Brain pericyte (primary cell): ENCODE results near the gene TNPO1.
"Not testable (repeated sequence)": the region's sequence is repeated elsewhere in the genome, so short reads cannot be mapped to it uniquely, and the experiment has no call there.

Source experiments
- DNase-seq: peaks from one replicate; pipeline ENCODE4 v3.0.0-alpha.2; 2012; ENCODE audit warnings: low read depth, low spot score

Gene TNPO1

GRCh38 chr5:72816284-72817075, at the start of gene TNPO1:
Gene TNPO1, plus strand, starts transcription at chr5:72816661. Its CDS starts 77 bp downstream, at chr5:72816738.
- peak; percentile 87 for DNase-seq

GRCh38 chr5:72767289-72768010, 49.0 kb upstream of the TNPO1 start:
- peak; percentile 20 for DNase-seq

- DNase-seq: no peak
Observed at GRCh38 chr5:72770266-72770665, 46.2 kb upstream of the TNPO1 start.

- no peak for DNase-seq
Observed at GRCh38 chr5:72776684-72777083, 39.8 kb upstream of the TNPO1 start.

GRCh38 chr5:72779520-72779919, 36.9 kb upstream of the TNPO1 start:
- no peak for DNase-seq

GRCh38 chr5:72783354-72783753, 33.1 kb upstream of the TNPO1 start:
- no peak for DNase-seq

- no peak for DNase-seq
Observed at GRCh38 chr5:72784129-72784528, 32.3 kb upstream of the TNPO1 start.

GRCh38 chr5:72785801-72786200, 30.7 kb upstream of the TNPO1 start:
- DNase-seq: no peak

- DNase-seq: no peak
Observed at GRCh38 chr5:72786676-72787075, 29.8 kb upstream of the TNPO1 start.

GRCh38 chr5:72788866-72789505, 27.5 kb upstream of the TNPO1 start:
- DNase-seq: no peak

GRCh38 chr5:72790186-72790585, 26.3 kb upstream of the TNPO1 start:
- DNase-seq: no peak

- DNase-seq: not testable (repeated sequence)
Observed at GRCh38 chr5:72792662-72793061, 23.8 kb upstream of the TNPO1 start.

- DNase-seq: no peak
Observed at GRCh38 chr5:72796001-72796400, 20.5 kb upstream of the TNPO1 start.

- DNase-seq: no peak
Observed at GRCh38 chr5:72799721-72800120, 16.7 kb upstream of the TNPO1 start.

GRCh38 chr5:72808637-72809036, 7.8 kb upstream of the TNPO1 start:
- not testable (repeated sequence) for DNase-seq

- DNase-seq: no peak
Observed at GRCh38 chr5:72811849-72812248, 4.6 kb upstream of the TNPO1 start.

- no peak for DNase-seq
Observed at GRCh38 chr5:72812488-72812887, 4.0 kb upstream of the TNPO1 start.

GRCh38 chr5:72814104-72814503, 2.4 kb upstream of the TNPO1 start:
- no peak for DNase-seq

GRCh38 chr5:72814864-72815263, 1.6 kb upstream of the TNPO1 start:
- no peak for DNase-seq

- no peak for DNase-seq
Observed at GRCh38 chr5:72815580-72816283, 729 bp upstream of the TNPO1 start.

- no peak for DNase-seq
Observed at GRCh38 chr5:72817076-72817481, 618 bp downstream of the TNPO1 start.
